HEK293 (cell line): ENCODE results near the gene ARHGAP10.

Source experiments
- CTCF ChIA-PET: fragments of 350-600 bp; formaldehyde crosslinking; extraction: SDS; loops from one replicate; lab custom pipeline; 2021; ENCODE audit warnings: antibody characterized with exemption; lab: Yijun Ruan, JAX
- POLR2A ChIA-PET: fragments of 300-600 bp; formaldehyde crosslinking; extraction: SDS; loops from one replicate; lab custom pipeline; 2020; ENCODE audit warnings: antibody characterized with exemption, inconsistent platforms; lab: Yijun Ruan, JAX
- H3K27ac ChIP-seq: fragments of 200-500 bp; sonication (Bioruptor generic); 2 replicates; pipeline ENCODE4 v1.5.1; 2014; ENCODE audit warnings: low read depth, low read length, control low read depth, inconsistent platforms; ENCODE audit errors: extremely low read depth
- H3K36me3 ChIP-seq, 2 experiments: fragments of 200-500 bp in 1 of 2; sonication (Bioruptor generic) in 1 of 2; 1 replicate in 1 of 2; 2 replicates in 1 of 2; pipeline ENCODE4 v1.5.1; 2014 to 2017; ENCODE audit warnings: inconsistent platforms in 2 of 2, low read length in 2 of 2; ENCODE audit not compliant: control insufficient read depth in 2 of 2, insufficient read depth in 1 of 2
- H3K4me1 ChIP-seq: fragments of 200-500 bp; sonication (Bioruptor generic); 2 replicates; pipeline ENCODE4 v1.5.1; 2014; ENCODE audit warnings: mild to moderate bottlenecking, low read length, inconsistent platforms; ENCODE audit not compliant: control insufficient read depth, insufficient read depth
- H3K4me3 ChIP-seq: 2 replicates; pipeline ENCODE4 v1.5.1; 2011; ENCODE audit warnings: low read depth, mild to moderate bottlenecking, control low read depth, low read length, moderate library complexity
- H3K9me3 ChIP-seq: fragments of 200-500 bp; sonication (Bioruptor generic); 2 replicates; pipeline ENCODE4 v1.5.1; 2014; ENCODE audit warnings: low read depth, low read length, inconsistent platforms; ENCODE audit not compliant: control insufficient read depth, insufficient read depth
- ATF2 ChIP-seq: fragments of 450-650 bp; formaldehyde crosslinking; IDR thresholded peaks from 2 replicates; pipeline ENCODE4 v1.5.1; 2016; ENCODE audit warnings: missing biosample characterization, missing genetic modification characterization, low read depth
- BCL6B ChIP-seq: fragments of 450-650 bp; formaldehyde crosslinking; IDR thresholded peaks from 2 replicates; pipeline ENCODE4 v1.5.1; 2017; ENCODE audit warnings: missing biosample characterization, missing genetic modification characterization
- GLIS1 ChIP-seq: fragments of 450-650 bp; formaldehyde crosslinking; IDR thresholded peaks from 2 replicates; pipeline ENCODE4 v1.5.1; 2016; ENCODE audit warnings: missing biosample characterization, missing genetic modification characterization
- KLF9 ChIP-seq: fragments of 450-650 bp; formaldehyde crosslinking; IDR thresholded peaks from 2 replicates; pipeline ENCODE4 v1.5.1; 2016; ENCODE audit warnings: missing biosample characterization, missing genetic modification characterization, low read depth
- MEIS1 ChIP-seq: sonication (generic); formaldehyde crosslinking; IDR thresholded peaks from 2 replicates; pipeline ENCODE4 v1.8.1; 2022; ENCODE audit warnings: missing genetic modification reagents, mild to moderate bottlenecking, borderline replicate concordance
- TSHZ1 ChIP-seq: fragments of 450-650 bp; formaldehyde crosslinking; IDR thresholded peaks from 2 replicates; pipeline ENCODE4 v1.5.1; 2016; ENCODE audit warnings: missing biosample characterization, missing genetic modification characterization, borderline replicate concordance
- YY2 ChIP-seq: fragments of 450-650 bp; formaldehyde crosslinking; IDR thresholded peaks from 2 replicates; pipeline ENCODE4 v1.5.1; 2016; ENCODE audit warnings: missing biosample characterization, missing genetic modification characterization
- ZNF112 ChIP-seq: fragments of 450-650 bp; formaldehyde crosslinking; IDR thresholded peaks from 2 replicates; pipeline ENCODE4 v1.5.0; 2017; ENCODE audit warnings: missing biosample characterization, missing genetic modification characterization
- ZNF140 ChIP-seq: fragments of 450-650 bp; formaldehyde crosslinking; IDR thresholded peaks from 2 replicates; pipeline ENCODE4 v1.5.1; 2016; ENCODE audit warnings: missing biosample characterization, missing genetic modification characterization
- ZNF23 ChIP-seq: fragments of 450-650 bp; formaldehyde crosslinking; IDR thresholded peaks from 2 replicates; pipeline ENCODE4 v1.5.1; 2016; ENCODE audit warnings: missing biosample characterization, missing genetic modification characterization, borderline replicate concordance
- ZNF266 ChIP-seq: fragments of 450-650 bp; formaldehyde crosslinking; IDR thresholded peaks from 2 replicates; pipeline ENCODE4 v1.5.1; 2016; ENCODE audit warnings: missing biosample characterization, missing genetic modification characterization, low read depth
- ZNF324 ChIP-seq: fragments of 450-650 bp; formaldehyde crosslinking; IDR thresholded peaks from 2 replicates; pipeline ENCODE4 v1.5.1; 2016; ENCODE audit warnings: missing biosample characterization, missing genetic modification characterization
- ZNF416 ChIP-seq: fragments of 450-650 bp; formaldehyde crosslinking; IDR thresholded peaks from 2 replicates; pipeline ENCODE4 v1.5.1; 2016; ENCODE audit warnings: missing biosample characterization, missing genetic modification characterization
- ZNF488 ChIP-seq: fragments of 450-650 bp; formaldehyde crosslinking; IDR thresholded peaks from 2 replicates; pipeline ENCODE4 v1.5.1; 2016; ENCODE audit warnings: missing biosample characterization, missing genetic modification characterization
- ZNF596 ChIP-seq: fragments of 450-650 bp; IDR thresholded peaks from 2 replicates; pipeline ENCODE4 v1.5.0; 2018; ENCODE audit warnings: missing biosample characterization, mild to moderate bottlenecking, missing genetic modification characterization, moderate library complexity
- ZNF623 ChIP-seq: fragments of 450-650 bp; formaldehyde crosslinking; IDR thresholded peaks from 2 replicates; pipeline ENCODE4 v1.5.1; 2016; ENCODE audit warnings: missing biosample characterization, missing genetic modification characterization
- ZNF792 ChIP-seq: fragments of 450-650 bp; formaldehyde crosslinking; IDR thresholded peaks from 2 replicates; pipeline ENCODE4 v1.5.1; 2016; ENCODE audit warnings: missing biosample characterization, missing genetic modification characterization
- ZSCAN16 ChIP-seq: fragments of 450-650 bp; formaldehyde crosslinking; IDR thresholded peaks from 2 replicates; pipeline ENCODE4 v1.5.1; 2016; ENCODE audit warnings: missing biosample characterization, missing genetic modification characterization
- ZSCAN30 ChIP-seq: fragments of 450-650 bp; IDR thresholded peaks from 2 replicates; pipeline ENCODE4 v1.5.1; 2018; ENCODE audit warnings: missing biosample characterization, mild to moderate bottlenecking, missing genetic modification characterization, moderate library complexity
- ZXDB ChIP-seq: fragments of 450-650 bp; formaldehyde crosslinking; IDR thresholded peaks from 2 replicates; pipeline ENCODE4 v1.5.1; 2016; ENCODE audit warnings: missing biosample characterization, missing genetic modification characterization
- TF ChIP-seq, protein P1 (sequence below): fragments of 450-650 bp; formaldehyde crosslinking; IDR thresholded peaks from 2 replicates; pipeline ENCODE4 v1.5.1; 2017; ENCODE audit warnings: missing biosample characterization, missing genetic modification characterization

The ARHGAP10 gene

DNA sequence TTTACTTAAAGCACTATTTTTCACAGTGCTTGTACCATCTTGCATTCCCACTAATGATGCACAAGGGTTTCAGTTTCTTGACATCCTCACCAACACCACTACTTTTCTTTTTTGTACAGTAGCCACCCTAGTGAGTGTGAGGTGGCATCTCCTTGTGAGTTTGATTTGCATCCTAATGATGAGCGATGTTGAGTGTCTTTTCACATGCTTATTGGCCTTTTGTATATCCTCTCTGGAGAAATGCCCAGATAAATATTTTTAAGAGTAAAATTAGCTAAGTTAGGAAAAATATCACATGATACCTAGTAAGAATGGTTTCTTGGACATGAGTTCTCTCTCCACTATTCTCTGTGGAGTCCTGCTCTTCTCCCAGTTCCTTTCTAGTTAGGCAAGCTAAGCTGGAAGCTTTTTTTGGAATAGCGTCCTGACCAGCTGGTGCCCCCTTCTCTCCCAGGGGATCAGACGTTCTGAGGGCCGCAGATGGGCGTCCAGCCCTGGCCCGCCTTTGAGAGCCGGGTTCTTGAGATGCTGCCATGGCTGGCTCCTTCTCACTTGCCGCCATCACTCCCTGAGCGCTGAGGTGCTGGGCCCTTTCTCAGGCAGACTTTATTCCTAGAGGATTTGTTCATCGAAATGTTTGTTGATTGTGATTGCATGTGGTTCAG is 132.1 kb downstream of the ARHGAP10 start:
- CTCF ChIA-PET = interaction anchor here (0.6 to 1.6 kb wide), 3 partner anchors 52 to 248 kb away, joined by 3 to 4 read pairs (median 3); no protein-coding TSS in a partner anchor
- TF ChIP-seq ATF2 (no peak), ZNF324 (tag by site-specific recombination) (no peak), ZNF596 (tag by site-specific recombination) (no peak), ZNF792 (tag by site-specific recombination) (no peak), BCL6B (tag by site-specific recombination) (no peak), ZNF140 (tag by site-specific recombination) (no peak), ZNF112 (tag by site-specific recombination) (no peak)
- no peaks in the 10 kb centered on the region for H3K4me1 ChIP-seq
- POLR2A ChIA-PET = no interaction called here
- no peaks in the 10 kb centered on the region for H3K9me3 ChIP-seq
- peaks cover 0 to 14% of the 10 kb centered on the region in 2 experiments; a peak in 2 of 3 replicates for H3K36me3 ChIP-seq
- no peak overlapping the region for H3K27ac ChIP-seq
- no peak overlapping the region for H3K4me3 ChIP-seq

GRCh38 chr4:147864607-147865006 is 132.7 kb downstream of the ARHGAP10 start:
- H3K36me3 ChIP-seq = peaks cover 0 to 14% of the 10 kb centered on the region in 2 experiments; a peak in 1 of 3 replicates
- H3K27ac ChIP-seq = no peak overlapping the region
- H3K4me1 ChIP-seq = no peaks in the 10 kb centered on the region
- ChIA-PET POLR2A (no interaction called here), CTCF (interaction anchor here (0.6 to 3.7 kb wide), 8 partner anchors 151 to 346 kb away, joined by 3 to 45 read pairs (median 14); no protein-coding TSS in a partner anchor)
- H3K9me3 ChIP-seq = no peaks in the 10 kb centered on the region
- TF ChIP-seq ZNF623 (no peak), ZSCAN30 (tag by site-specific recombination) (no peak), TSHZ1 (tag by site-specific recombination) (no peak), ZNF266 (tag by site-specific recombination) (no peak), ZNF488 (tag by site-specific recombination) (no peak), GLIS1 (tag by site-specific recombination) (no peak), ZNF23 (tag by site-specific recombination) (no peak), KLF9 (tag by site-specific recombination) (no peak), ZSCAN16 (tag by site-specific recombination) (no peak), BCL6B (tag by site-specific recombination) (no peak), ZXDB (tag by site-specific recombination) (no peak), MEIS1 (CRISPR knock-in tag) (no peak), YY2 (tag by site-specific recombination) (no peak), ZNF416 (tag by site-specific recombination) (no peak)
- TF ChIP-seq, protein P1, sequence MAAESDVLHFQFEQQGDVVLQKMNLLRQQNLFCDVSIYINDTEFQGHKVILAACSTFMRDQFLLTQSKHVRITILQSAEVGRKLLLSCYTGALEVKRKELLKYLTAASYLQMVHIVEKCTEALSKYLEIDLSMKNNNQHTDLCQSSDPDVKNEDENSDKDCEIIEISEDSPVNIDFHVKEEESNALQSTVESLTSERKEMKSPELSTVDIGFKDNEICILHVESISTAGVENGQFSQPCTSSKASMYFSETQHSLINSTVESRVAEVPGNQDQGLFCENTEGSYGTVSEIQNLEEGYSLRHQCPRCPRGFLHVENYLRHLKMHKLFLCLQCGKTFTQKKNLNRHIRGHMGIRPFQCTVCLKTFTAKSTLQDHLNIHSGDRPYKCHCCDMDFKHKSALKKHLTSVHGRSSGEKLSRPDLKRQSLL (tag by site-specific recombination) = no peak
- TF ChIP-seq, all 188 proteins: peak for 0
- H3K4me3 ChIP-seq = no peak overlapping the region
